MCF 10A (cell line): Measurements from ENCODE around the gene WNK4. TPM values are rescaled to one million over a fixed set of nuclear protein-coding genes. Genes with fewer than 3 reads are reported as not detected.

Source experiments
- BruUV-seq: library from RNA; stranded (reverse); fragments of 400-500 nt; replicated peaks from 2 replicates; lab custom pipeline; 2021; lab: Mats Ljungman, UMichigan
- CTCF ChIA-PET: fragments of 300-600 bp; sonication (Branson Sonifier 250); formaldehyde crosslinking; extraction: SDS; loops from one replicate; lab custom pipeline; 2021; ENCODE audit warnings: antibody characterized with exemption, inconsistent platforms; lab: Yijun Ruan, JAX
- POLR2A ChIA-PET: fragments of 300-600, 350-650 bp; sonication (Branson Sonifier 250); formaldehyde crosslinking; extraction: SDS; loops from one replicate; lab custom pipeline; 2020; ENCODE audit warnings: antibody characterized with exemption, inconsistent platforms; lab: Yijun Ruan, JAX
- DNase-seq: peaks from one replicate; pipeline ENCODE4 v3.0.0-alpha.2; 2018; ENCODE audit not compliant: unreplicated experiment
- H3K27ac Mint-ChIP-seq: one replicate; pipeline ENCODE4 v1.8.0; 2022; ENCODE audit warnings: mild to moderate bottlenecking, low read depth, mixed read lengths; ENCODE audit not compliant: unreplicated experiment
- H3K27me3 Mint-ChIP-seq: one replicate; pipeline ENCODE4 v1.8.0; 2022; ENCODE audit warnings: mixed read lengths; ENCODE audit not compliant: insufficient read depth, unreplicated experiment
- H3K36me3 Mint-ChIP-seq: one replicate; pipeline ENCODE4 v1.8.0; 2022; ENCODE audit warnings: mild to moderate bottlenecking, moderate library complexity, mixed read lengths; ENCODE audit not compliant: insufficient read depth, unreplicated experiment
- H3K4me1 Mint-ChIP-seq: one replicate; pipeline ENCODE4 v1.8.0; 2022; ENCODE audit warnings: mixed read lengths; ENCODE audit not compliant: insufficient read depth, unreplicated experiment
- H3K4me3 Mint-ChIP-seq: one replicate; pipeline ENCODE4 v1.8.0; 2022; ENCODE audit warnings: mild to moderate bottlenecking, moderate library complexity, mixed read lengths; ENCODE audit not compliant: unreplicated experiment
- H3K9me3 Mint-ChIP-seq: one replicate; pipeline ENCODE4 v1.8.0; 2022; ENCODE audit warnings: mixed read lengths; ENCODE audit not compliant: unreplicated experiment
- CTCF ChIP-seq: fragments of 200-600 bp; IDR thresholded peaks from one replicate; pipeline ENCODE4 v1.8.0; 2022; ENCODE audit warnings: antibody characterized with exemption, mild to moderate bottlenecking; ENCODE audit not compliant: unreplicated experiment
- intact Hi-C: fragments of 100-400 bp; cut with micrococcal nuclease; formaldehyde crosslinking; loops from 2 replicates; pipeline ENCODE4 v1.14.1; 2022
- total RNA-seq: library from RNA; stranded (reverse); gene quantifications from 2 replicates; pipeline ENCODE4 v1.2.3, GENCODE V29; 2022

Gene WNK4
- total RNA-seq, 1 experiment from 2014 or later = 2.3 TPM

GRCh38 chr17:42814633-42815399, 34.4 kb downstream of the WNK4 start:
- CTCF ChIA-PET = interaction anchor here (0.9 to 3.3 kb wide), 3 partner anchors 9 to 114 kb away, joined by 3 to 14 read pairs (median 4); partner anchors contain the start of gene BECN1
- H3K27ac Mint-ChIP-seq = no peak overlapping the region
- intact Hi-C loops = no loop called here
- peaks cover 7% of the 10 kb centered on the region for H3K4me1 Mint-ChIP-seq
- no TSS peak for BruUV-seq
- TF ChIP-seq CTCF = no peak
- no peaks in the 10 kb centered on the region for H3K9me3 Mint-ChIP-seq
- H3K36me3 Mint-ChIP-seq = peaks cover 97% of the 10 kb centered on the region
- H3K27me3 Mint-ChIP-seq = no peaks in the 10 kb centered on the region
- DNase-seq = peak; percentile 56
- H3K4me3 Mint-ChIP-seq = no peak overlapping the region
- POLR2A ChIA-PET = interaction anchor here (0.5 to 2.3 kb wide), 3 partner anchors 9 to 28 kb away, joined by 3 to 13 read pairs (median 4); partner anchors contain the start of gene BECN1

DNA sequence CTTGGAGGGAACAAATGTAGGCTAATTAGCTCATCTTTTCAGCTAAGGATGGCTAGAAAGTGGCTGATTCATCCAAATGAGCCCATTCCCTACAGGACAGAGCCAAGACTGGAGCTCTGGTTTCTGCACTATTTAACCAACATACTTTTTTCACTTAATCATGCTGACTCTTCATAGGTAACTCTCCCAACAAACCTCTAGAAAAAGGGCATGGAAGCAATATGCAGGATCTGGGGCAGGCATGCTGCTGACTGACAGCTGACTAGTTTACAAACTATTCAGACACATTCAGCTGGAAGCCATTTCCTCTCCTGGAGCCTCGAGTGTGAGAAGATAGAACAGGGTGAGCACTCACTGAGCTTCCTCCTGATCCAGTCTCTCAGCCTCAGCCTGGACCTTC, 37.5 kb downstream of the WNK4 start:
- no peaks in the 10 kb centered on the region for H3K9me3 Mint-ChIP-seq
- H3K27ac Mint-ChIP-seq = no peak overlapping the region
- H3K27me3 Mint-ChIP-seq = no peaks in the 10 kb centered on the region
- peaks cover 7% of the 10 kb centered on the region for H3K4me1 Mint-ChIP-seq
- no peak for TF ChIP-seq CTCF
- CTCF ChIA-PET = interaction anchor here (0.6 to 1.0 kb wide), 6 partner anchors 7 to 752 kb away, joined by 3 to 6 read pairs (median 4); no protein-coding TSS in a partner anchor
- intact Hi-C loops = no loop called here
- POLR2A ChIA-PET = interaction anchor here (0.7 to 1.5 kb wide), 2 partner anchors 45 to 135 kb away, joined by 3 to 4 read pairs; partner anchors contain the start of gene VPS25
- no peak for DNase-seq
- no peak overlapping the region for H3K4me3 Mint-ChIP-seq
- H3K36me3 Mint-ChIP-seq = peaks cover 95% of the 10 kb centered on the region
- no TSS peak for BruUV-seq

DNA sequence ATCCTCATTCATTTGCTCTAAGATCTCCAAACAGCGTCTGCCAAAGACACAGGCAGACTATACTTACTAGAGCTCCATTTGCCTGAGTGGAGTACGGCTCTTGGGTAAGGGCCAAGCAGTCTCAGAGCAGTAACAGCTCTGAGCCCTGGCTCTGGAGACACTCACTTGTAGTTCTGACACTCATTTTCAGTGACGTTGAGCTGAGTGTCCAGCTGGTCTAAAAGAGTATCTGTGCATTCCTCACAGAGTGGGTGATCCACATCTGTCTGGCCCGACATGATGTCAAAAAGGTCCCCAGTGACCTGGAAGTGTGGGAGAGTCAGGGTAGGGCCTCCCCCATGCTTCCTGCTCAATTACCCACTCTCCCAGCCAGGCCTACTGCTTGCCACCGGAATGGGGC, 38.0 kb downstream of the WNK4 start:
- ChIA-PET CTCF (interaction anchor here (0.6 to 1.3 kb wide), 8 partner anchors 8 to 240 kb away, joined by 3 to 6 read pairs (median 3); partner anchors contain the start of gene PSMC3IP), POLR2A (interaction anchor here (0.7 to 1.8 kb wide), 3 partner anchors 45 to 209 kb away, joined by 3 to 4 read pairs (median 4); partner anchors contain the start of genes RETREG3, TUBG1 and VPS25)
- Mint-ChIP-seq H3K9me3 (no peaks in the 10 kb centered on the region), H3K27me3 (no peaks in the 10 kb centered on the region), H3K4me3 (no peak overlapping the region), H3K27ac (no peak overlapping the region), H3K4me1 (peaks cover 7% of the 10 kb centered on the region), H3K36me3 (peaks cover 95% of the 10 kb centered on the region)
- intact Hi-C loops = no loop called here
- DNase-seq = no peak
- no peak for TF ChIP-seq CTCF
- BruUV-seq = no TSS peak

DNA sequence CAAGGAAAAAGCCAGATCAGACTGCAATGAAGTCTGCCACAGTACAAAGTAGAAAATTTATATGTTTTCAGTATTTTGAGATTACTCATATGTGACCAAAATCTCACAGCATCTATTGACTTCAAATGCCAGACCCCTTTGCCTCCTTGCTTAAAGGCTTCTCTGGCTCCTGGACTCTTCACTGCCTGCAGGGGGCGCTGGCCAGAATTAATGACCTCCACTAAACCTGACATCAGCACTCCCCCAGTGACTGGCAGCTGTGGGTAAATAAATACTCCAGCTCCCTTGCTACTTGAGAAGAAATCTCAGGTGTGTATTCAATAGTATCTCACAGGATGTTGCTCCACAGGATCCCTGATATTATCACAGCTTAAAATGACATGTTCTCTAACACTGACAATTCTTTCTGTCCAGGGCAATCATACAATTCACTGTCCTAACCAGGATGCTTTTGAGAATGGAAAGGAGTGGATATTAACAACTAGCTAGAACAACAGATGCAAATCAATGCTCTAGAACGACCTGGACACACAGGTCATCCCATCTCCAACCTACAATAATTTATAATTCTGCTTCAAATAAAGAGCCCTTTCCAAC, 39.6 kb downstream of the WNK4 start:
- peaks cover 2% of the 10 kb centered on the region for H3K4me1 Mint-ChIP-seq
- intact Hi-C loops = loop anchor here (1.0 kb wide), 1 partner anchor 117 kb away; no protein-coding TSS in a partner anchor
- TF ChIP-seq CTCF = peak; percentile 67
- no peak overlapping the region for H3K4me3 Mint-ChIP-seq
- H3K27me3 Mint-ChIP-seq = no peaks in the 10 kb centered on the region
- peaks cover 88% of the 10 kb centered on the region for H3K36me3 Mint-ChIP-seq
- BruUV-seq = no TSS peak
- H3K9me3 Mint-ChIP-seq = no peaks in the 10 kb centered on the region
- no peak overlapping the region for H3K27ac Mint-ChIP-seq
- DNase-seq = peak; percentile 77
- POLR2A ChIA-PET = interaction anchor here (1.0 to 6.2 kb wide), 4 partner anchors 13 to 210 kb away, joined by 3 to 128 read pairs (median 6); partner anchors contain the start of genes PSME3, RETREG3, TUBG1 and VPS25
- CTCF ChIA-PET = interaction anchor here (0.7 to 2.5 kb wide), 6 partner anchors 14 to 133 kb away, joined by 3 to 9 read pairs (median 4); no protein-coding TSS in a partner anchor
